SK-N-SH (cell line): ENCODE measurements around the gene ZFHX3. TPM values are rescaled to one million over a fixed set of nuclear protein-coding genes. Genes with fewer than 3 reads are reported as not detected.

Source experiments
- CTCF ChIA-PET: fragments of 300-600, 350-600 bp; formaldehyde crosslinking; extraction: SDS; loops from one replicate; lab custom pipeline; 2021; lab: Yijun Ruan, JAX
- POLR2A ChIA-PET: fragments of 350-600 bp; sonication (Branson Sonifier 250); formaldehyde crosslinking; extraction: SDS; loops from one replicate; lab custom pipeline; 2020; ENCODE audit warnings: antibody characterized with exemption, inconsistent platforms; lab: Yijun Ruan, JAX
- DNase-seq: peaks from one replicate; pipeline ENCODE4 v3.0.0; 2012
- H2AFZ ChIP-seq: fragments of 200-600 bp; sonication (generic); 2 replicates; pipeline ENCODE4 v1.8.1; 2016; ENCODE audit warnings: antibody characterized with exemption, mild to moderate bottlenecking, low read depth
- H3F3A ChIP-seq: fragments of 200-600 bp; sonication (generic); replicated peaks from 2 replicates; pipeline ENCODE3; 2016; ENCODE audit warnings: antibody characterized with exemption, mild to moderate bottlenecking; ENCODE audit not compliant: insufficient read depth
- H3K27ac ChIP-seq, 2 experiments: fragments of 200-500 bp in 1 of 2; fragments of 200-600 bp in 1 of 2; sonication (Bioruptor generic) in 1 of 2; sonication (generic), shearing (Covaris generic) in 1 of 2; 2 replicates each; pipeline versions ENCODE4 v1.5.1 to v1.6.1; 2014 to 2016; ENCODE audit warnings: low read depth in 2 of 2, inconsistent platforms in 1 of 2, low read length in 1 of 2, mild to moderate bottlenecking in 1 of 2, mixed read lengths in 1 of 2
- H3K27me3 ChIP-seq: fragments of 200-600 bp; sonication (generic), shearing (Covaris generic); 2 replicates; pipeline ENCODE4 v1.6.1; 2016; ENCODE audit warnings: mixed run types; ENCODE audit not compliant: insufficient read depth
- H3K36me3 ChIP-seq, 2 experiments: fragments of 200-500 bp in 1 of 2; fragments of 200-600 bp in 1 of 2; sonication (Bioruptor generic) in 1 of 2; sonication (generic) in 1 of 2; replicated peaks in 1 of 2; 2 replicates each; pipeline versions ENCODE3 to v1.5.1; 2014 to 2016; ENCODE audit warnings: low read length in 1 of 2, mild to moderate bottlenecking in 1 of 2; ENCODE audit not compliant: insufficient read depth in 2 of 2, control insufficient read depth in 1 of 2
- H3K4me1 ChIP-seq, 2 experiments: fragments of 200-500 bp in 1 of 2; fragments of 200-600 bp in 1 of 2; sonication (Bioruptor generic) in 1 of 2; sonication (generic), shearing (Covaris generic) in 1 of 2; 2 replicates each; pipeline versions ENCODE4 v1.5.1 to v1.6.1; 2014 to 2016; ENCODE audit warnings: low read depth in 1 of 2, low read length in 1 of 2, mixed run types in 1 of 2; ENCODE audit not compliant: insufficient read depth in 2 of 2, control insufficient read depth in 1 of 2
- H3K4me2 ChIP-seq: fragments of 200-600 bp; sonication (generic), shearing (Covaris generic); 2 replicates; pipeline ENCODE4 v1.6.1; 2017; ENCODE audit warnings: mixed run types
- H3K4me3 ChIP-seq, 2 experiments: fragments of 200-500 bp in 1 of 2; fragments of 200-600 bp in 1 of 2; sonication (Bioruptor generic) in 1 of 2; sonication (generic), shearing (Covaris generic) in 1 of 2; 2 replicates each; pipeline versions ENCODE4 v1.5.1 to v1.8.1; 2014 to 2016; ENCODE audit warnings: low read depth in 2 of 2, inconsistent platforms in 1 of 2, low read length in 1 of 2, mild to moderate bottlenecking in 1 of 2, mixed read lengths in 1 of 2, moderate library complexity in 1 of 2
- H3K79me2 ChIP-seq: fragments of 200-600 bp; sonication (generic); 2 replicates; pipeline ENCODE4 v1.8.1; 2017; ENCODE audit warnings: mild to moderate bottlenecking; ENCODE audit not compliant: insufficient read depth
- H3K9ac ChIP-seq: fragments of 200-600 bp; sonication (generic); 2 replicates; pipeline ENCODE4 v1.6.1; 2017; ENCODE audit warnings: mixed run types
- H3K9me2 ChIP-seq: fragments of 200-600 bp; sonication (generic); 2 replicates; pipeline ENCODE4 v1.6.1; 2017; ENCODE audit warnings: mixed run types
- H3K9me3 ChIP-seq: fragments of 200-600 bp; sonication (generic); 2 replicates; pipeline ENCODE4 v1.6.1; 2017; ENCODE audit warnings: mixed run types, mild to moderate bottlenecking, moderate library complexity
- H4K20me1 ChIP-seq: fragments of 200-600 bp; sonication (generic); 2 replicates; pipeline ENCODE4 v1.6.1; 2017; ENCODE audit warnings: mild to moderate bottlenecking, mixed run types; ENCODE audit not compliant: insufficient read depth
- CHD2 ChIP-seq: fragments of 150-350 bp; IDR thresholded peaks from 2 replicates; pipeline ENCODE4 v1.6.1; 2018; ENCODE audit warnings: low read length; ENCODE audit not compliant: partially characterized antibody
- FOXJ3 ChIP-seq: sonication (generic); formaldehyde crosslinking; IDR thresholded peaks from 2 replicates; pipeline ENCODE4 v1.5.1; 2020; ENCODE audit warnings: mild to moderate bottlenecking, missing genetic modification reagents
- FOXM1 ChIP-seq: IDR thresholded peaks from 2 replicates; pipeline ENCODE4 v1.4.0; 2012; ENCODE audit warnings: low read depth, mild to moderate bottlenecking
- GATA2 ChIP-seq: sonication (generic); formaldehyde crosslinking; IDR thresholded peaks from 2 replicates; pipeline ENCODE4 v1.5.0; 2020; ENCODE audit warnings: mild to moderate bottlenecking, missing genetic modification reagents
- IRF3 ChIP-seq: fragments of 150-350 bp; IDR thresholded peaks from 2 replicates; pipeline ENCODE4 v1.6.1; 2016; ENCODE audit warnings: mild to moderate bottlenecking, low read depth, low read length
- NFIC ChIP-seq: IDR thresholded peaks from 2 replicates; pipeline ENCODE4 v1.4.0; 2012; ENCODE audit warnings: borderline replicate concordance
- NRF1 ChIP-seq: IDR thresholded peaks from 2 replicates; pipeline ENCODE4 v1.6.1; 2012; ENCODE audit warnings: low read depth, mild to moderate bottlenecking, low read length
- PBX3 ChIP-seq: IDR thresholded peaks from 2 replicates; pipeline ENCODE4; 2012
- POLR2AphosphoS5 ChIP-seq: IDR thresholded peaks from 2 replicates; pipeline ENCODE4 v1.6.1; 2012; ENCODE audit warnings: low read depth, low read length
- RCOR1 ChIP-seq: fragments of 150-350 bp; IDR thresholded peaks from 2 replicates; pipeline ENCODE4 v1.6.1; 2017; ENCODE audit warnings: antibody characterized with exemption, low read length
- RFX5 ChIP-seq: IDR thresholded peaks from 2 replicates; pipeline ENCODE4 v1.6.1; 2012; ENCODE audit warnings: mild to moderate bottlenecking, improper control_type of control experiment, low read length
- SIN3A ChIP-seq: IDR thresholded peaks from 2 replicates; pipeline ENCODE4 v1.6.1; 2012; ENCODE audit warnings: low read depth, mild to moderate bottlenecking, low read length, moderate library complexity, borderline replicate concordance
- SMC3 ChIP-seq: IDR thresholded peaks from 2 replicates; pipeline ENCODE4 v1.6.1; 2012; ENCODE audit warnings: low read depth, low read length, improper control_type of control experiment
- TAF1 ChIP-seq: IDR thresholded peaks from 2 replicates; pipeline ENCODE4 v1.6.1; 2012; ENCODE audit warnings: low read depth, mild to moderate bottlenecking, low read length, moderate library complexity, borderline replicate concordance
- TEAD4 ChIP-seq: IDR thresholded peaks from 2 replicates; pipeline ENCODE4 v1.4.0; 2012; ENCODE audit warnings: mild to moderate bottlenecking, borderline replicate concordance; ENCODE audit not compliant: insufficient read depth
- USF1 ChIP-seq: IDR thresholded peaks from 2 replicates; pipeline ENCODE4 v1.4.0; 2012; ENCODE audit warnings: low read depth, borderline replicate concordance
- USF2 ChIP-seq: fragments of 150-350 bp; IDR thresholded peaks from 2 replicates; pipeline ENCODE4 v1.6.1; 2017; ENCODE audit warnings: antibody characterized with exemption, low read length, low read depth, borderline replicate concordance
- WGBS: methylation state at CpG from one replicate; pipeline ENCODE4 v1.1.6; 2017; ENCODE audit warnings: low lambda C conversion rate; 5-methylcytosine and 5-hydroxymethylcytosine counted together
- polyA plus RNA-seq, 3 experiments: library from polyadenylated mRNA; depleted of rRNA; stranded (reverse); fragments of >200 nt; gene quantifications; 2 replicates each; pipeline ENCODE4 v1.2.3, GENCODE V29; 2012

The ZFHX3 gene
- polyA plus RNA-seq, 1 of the 3 experiments (the other 2 are of a cell fraction): 2.0 TPM

- H3K36me3 ChIP-seq: peaks cover 20 to 29% of the 10 kb centered on the region in 2 experiments
Measured at GRCh38 chr16:72951916-72952315, 96.0 kb downstream of the ZFHX3 start.

GRCh38 chr16:72950669-72951068 lies 97.3 kb downstream of the ZFHX3 start:
- Histone ChIP-seq H2AFZ (no peak overlapping the region), H3K9me3 (no peaks in the 10 kb centered on the region), H3K9me2 (no peaks in the 10 kb centered on the region), H3K4me3 (no peak overlapping the region), H3K79me2 (peaks cover 76% of the 10 kb centered on the region), H4K20me1 (peaks cover 43% of the 10 kb centered on the region), H3K27ac (no peak overlapping the region), H3K4me1 (peaks cover 22 to 51% of the 10 kb centered on the region in 2 experiments)
- TF ChIP-seq POLR2AphosphoS5 (no peak), SMC3 (no peak), NFIC (no peak), TAF1 (no peak), NRF1 (no peak), FOXM1 (no peak), IRF3 (no peak), GATA2 (no peak), USF2 (no peak), USF1 (no peak), PBX3 (no peak), FOXJ3 (no peak), RCOR1 (no peak)
- TF ChIP-seq, all 33 proteins: peak for 0
- Histone ChIP-seq H3K9ac (no peak overlapping the region), H3K36me3 (peaks cover 24 to 27% of the 10 kb centered on the region in 2 experiments), H3F3A (peaks cover 18% of the 10 kb centered on the region), H3K4me2 (no peak overlapping the region), H3K27me3 (no peaks in the 10 kb centered on the region)
- no peak for DNase-seq
- POLR2A ChIA-PET: no interaction called here
- 97% methylated on average over 16 of the region's 20 CpGs for WGBS
- CTCF ChIA-PET: interaction anchor here (0.7 to 1.2 kb wide), 2 partner anchors 10 to 928 kb away, joined by 3 to 6 read pairs; no protein-coding TSS in a partner anchor

More at GRCh38 chr16:72951916-72952315, 96.0 kb downstream of the ZFHX3 start:
- H3K9me2 ChIP-seq: no peaks in the 10 kb centered on the region
- peaks cover 22 to 38% of the 10 kb centered on the region in 2 experiments for H3K4me1 ChIP-seq
- no peak for DNase-seq
- peak overlapping the region; percentile 63 for H3K4me2 ChIP-seq
- TF ChIP-seq RFX5 (no peak), SIN3A (no peak), IRF3 (no peak), POLR2AphosphoS5 (no peak), TEAD4 (no peak), NFIC (no peak), CHD2 (no peak)
- H3K4me3 ChIP-seq: no peak overlapping the region
- ChIA-PET POLR2A (no interaction called here), CTCF (interaction anchor here (0.9 to 1.5 kb wide), 2 partner anchors 119 to 451 kb away, joined by 3 to 8 read pairs; no protein-coding TSS in a partner anchor)
- H3K27me3 ChIP-seq: no peaks in the 10 kb centered on the region
- peaks cover 18% of the 10 kb centered on the region for H3F3A ChIP-seq
- peaks cover 74% of the 10 kb centered on the region for H3K79me2 ChIP-seq
- no peaks in the 10 kb centered on the region for H3K9me3 ChIP-seq
- no peak overlapping the region for H3K9ac ChIP-seq
- H2AFZ ChIP-seq: no peak overlapping the region
- peaks cover 35% of the 10 kb centered on the region for H4K20me1 ChIP-seq
- WGBS: 98% methylated on average over 3 of the region's 3 CpGs
- H3K27ac ChIP-seq: peak overlapping the region in 1 of 2 experiments; percentile 72; a peak in 1 of 4 replicates
